VCaP (cell line): ENCODE data around the gene CEMIP.

Source experiments
- H3K27ac ChIP-seq: fragments of 450-650 bp; 2 replicates; pipeline ENCODE4 v1.5.1; 2017
- CTCF ChIP-seq: fragments of 450-650 bp; conservative IDR thresholded peaks from 2 replicates; pipeline ENCODE4 v1.5.1; 2017; ENCODE audit warnings: mild to moderate bottlenecking, moderate library complexity

CEMIP gene

GRCh38 chr15:80846031-80846815 is 67.1 kb downstream of the CEMIP start:
- TF ChIP-seq CTCF = no peak
- no peak overlapping the region for H3K27ac ChIP-seq

GRCh38 chr15:80849308-80849707 is 70.1 kb downstream of the CEMIP start:
- H3K27ac ChIP-seq = no peak overlapping the region
- no peak for TF ChIP-seq CTCF

DNA sequence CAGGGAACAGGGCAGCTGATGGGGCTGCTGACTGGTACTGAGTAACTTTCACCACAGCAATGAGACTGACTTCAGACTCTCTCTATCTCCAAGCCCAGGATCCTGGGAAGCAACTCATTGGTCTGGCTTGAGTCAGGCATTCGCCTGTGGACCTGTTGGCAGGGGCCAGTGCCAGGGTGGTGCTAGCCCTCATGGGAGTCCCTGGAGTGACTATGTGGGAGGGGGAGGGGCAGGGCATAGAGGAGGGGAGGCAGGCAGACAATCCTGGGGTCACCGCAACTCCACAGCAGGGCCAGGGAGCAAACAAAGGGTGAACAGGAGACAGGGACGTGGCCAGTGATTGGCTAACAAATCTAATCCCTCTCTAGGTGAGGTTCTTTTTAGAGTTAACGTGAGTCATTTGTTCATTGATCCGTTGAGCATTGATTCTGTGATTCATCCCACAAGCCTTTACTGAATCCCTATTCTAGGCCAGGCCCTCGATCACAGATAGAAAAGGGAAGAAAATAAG is 71.8 kb downstream of the CEMIP start:
- H3K27ac ChIP-seq = no peak overlapping the region
- TF ChIP-seq CTCF = no peak

GRCh38 chr15:80852676-80853075 is 73.5 kb downstream of the CEMIP start:
- TF ChIP-seq CTCF = no peak

DNA sequence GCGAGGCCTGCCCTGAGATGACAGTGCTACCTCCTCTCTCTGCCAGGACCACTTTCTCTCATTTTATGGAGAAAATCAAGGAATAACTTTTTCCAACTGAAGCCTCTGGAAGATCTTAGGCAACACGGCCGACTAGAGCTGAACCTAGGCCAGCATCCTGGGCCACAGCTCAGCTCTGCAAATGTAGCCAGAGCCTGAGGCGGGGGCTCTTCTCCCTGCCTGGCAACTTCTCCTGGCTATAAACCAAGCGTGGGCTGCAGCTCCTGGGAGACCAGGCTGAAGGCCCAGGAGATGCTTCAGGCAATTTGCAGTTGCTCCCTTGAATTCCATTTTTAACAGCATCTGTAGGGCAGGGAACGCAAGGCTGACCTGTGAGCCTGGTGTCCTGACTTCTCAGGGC is 74.9 kb downstream of the CEMIP start:
- H3K27ac ChIP-seq = no peak overlapping the region
- no peak for TF ChIP-seq CTCF

More at GRCh38 chr15:80852676-80853075, 73.5 kb downstream of the CEMIP start:
- H3K27ac ChIP-seq = no peak overlapping the region

DNA sequence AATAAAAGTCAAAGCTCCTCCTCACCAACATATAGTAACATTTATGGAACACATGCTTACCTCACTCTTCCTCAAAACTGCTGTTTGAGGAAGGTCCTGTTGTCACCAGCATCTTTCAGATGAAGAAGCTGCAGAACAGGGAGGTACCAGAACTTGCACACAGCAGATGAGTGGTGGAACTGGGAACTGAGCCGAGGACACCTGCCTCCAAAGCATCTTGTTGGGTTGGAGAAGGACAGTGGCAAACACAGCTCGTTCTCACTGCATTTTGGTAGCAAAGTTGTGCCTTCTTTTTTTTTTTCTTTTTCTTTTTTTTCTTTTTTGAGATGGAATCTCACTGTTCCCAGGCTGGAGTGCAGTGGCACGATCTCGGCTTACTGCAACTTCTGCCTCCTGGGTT is 76.0 kb downstream of the CEMIP start:
- no peak for TF ChIP-seq CTCF
- H3K27ac ChIP-seq = peak overlapping the region; percentile 90; the same call in 1 of the 2 replicates

- peak; percentile 57 for TF ChIP-seq CTCF
- peak overlapping the region; percentile 90 for H3K27ac ChIP-seq
Observed at GRCh38 chr15:80856400-80856799, 77.2 kb downstream of the CEMIP start.
